ENCODE data around the gene ENPP4. TPM values are rescaled to one million over a fixed set of nuclear protein-coding genes. Genes with fewer than 3 reads are reported as not detected.
"Not testable (repeated sequence)": the region's sequence is repeated elsewhere in the genome, so short reads cannot be mapped to it uniquely, and the experiment has no call there.

ENPP4 gene
- total and polyA plus RNA-seq, 2 of the 4 experiments (the other 2 are of a cell fraction) = under 0.01 to 0.03 TPM

DNA sequence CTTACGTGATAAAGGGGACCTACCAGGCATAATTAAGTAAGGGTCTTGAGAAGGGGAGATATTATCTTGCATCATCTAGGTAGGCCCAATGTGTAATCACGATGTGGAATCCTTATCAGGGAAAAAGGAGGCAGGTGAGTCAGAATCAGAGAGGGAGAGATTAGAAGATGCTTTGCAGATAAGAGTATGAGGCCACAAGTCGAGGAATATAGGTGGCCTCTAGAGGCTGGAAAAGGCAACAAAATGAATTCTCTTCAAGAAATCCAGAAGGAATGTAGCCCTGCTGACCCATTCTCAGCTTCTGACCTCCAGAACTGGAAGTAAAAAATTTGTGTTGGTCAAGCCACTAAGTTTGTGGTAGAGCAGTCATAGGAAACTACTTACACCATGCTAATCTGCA, 11.0 kb upstream of the ENPP4 start:
- Histone ChIP-seq H2AFZ (replicated peaks; ENCODE audit: low read length, poor library complexity) (no peak overlapping the region), H2BK5ac (ENCODE audit: low read depth, low read length, poor library complexity, severe bottlenecking) (no peak overlapping the region), H3K4me2 (ENCODE audit: low read depth, low read length) (no peak overlapping the region), H3K14ac (replicated peaks; ENCODE audit: low read depth, low read length) (no peak overlapping the region), H3K4me3 (ENCODE audit: insufficient read depth, low read depth, low read length) (no peak overlapping the region), H2AK9ac (replicated peaks; ENCODE audit: low read depth, low read length, poor library complexity) (no peak overlapping the region), H2BK20ac (ENCODE audit: low read depth, low read length) (no peak overlapping the region), H3K4me1 (ENCODE audit: control insufficient read depth, insufficient read depth, low read length) (no peaks in the 10 kb centered on the region), H2BK120ac (ENCODE audit: low read depth, low read length) (no peak overlapping the region), H3K23ac (ENCODE audit: low read depth, low read length) (no peak overlapping the region), H2AK5ac (ENCODE audit: low read depth, low read length) (no peak overlapping the region), H3K56ac (ENCODE audit: extremely low read depth, insufficient read depth, low read length) (no peak overlapping the region), H3K27ac (ENCODE audit: insufficient read depth, low read length) (no peak overlapping the region), H3K9me3 (ENCODE audit: control insufficient read depth, insufficient read depth, low read length) (no peaks in the 10 kb centered on the region), H2BK15ac (ENCODE audit: low read depth, low read length) (no peak overlapping the region), H3K9ac (ENCODE audit: low read depth, low read length) (no peak overlapping the region), H4K5ac (ENCODE audit: low read depth, low read length) (no peak overlapping the region), H4K20me1 (ENCODE audit: insufficient read depth, low read length) (no peaks in the 10 kb centered on the region), H4K8ac (ENCODE audit: low read depth in 2 of 2, low read length in 2 of 2) (no peak overlapping the region), H3K18ac (ENCODE audit: low read depth, low read length) (no peak overlapping the region), H3K27me3 (ENCODE audit: control insufficient read depth, insufficient read depth, low read length) (no peaks in the 10 kb centered on the region), H3K36me3 (ENCODE audit: control insufficient read depth, insufficient read depth, low read length) (no peaks in the 10 kb centered on the region), H4K91ac (ENCODE audit: insufficient read depth, low read depth, low read length) (no peak overlapping the region), H3K4ac (ENCODE audit: low read depth, low read length) (no peak overlapping the region), H3K9me1 (ENCODE audit: insufficient read depth, low read length) (no peaks in the 10 kb centered on the region), H3K79me1 (ENCODE audit: low read depth in 1 of 2, low read length in 2 of 2) (no peaks in the 10 kb centered on the region)
- in situ Hi-C loops (cut with MboI; ENCODE audit: low sequenced_read_pairs) = no loop called here
- DNase-seq = no peak
- no TSS peak for BruUV-seq (replicated peaks)
- CTCF ChIA-PET = no interaction called here
- intact Hi-C loops (cut with micrococcal nuclease) = no loop called here
- no peak for ATAC-seq (ENCODE audit: low read depth)
- POLR2A ChIA-PET (ENCODE audit: unreplicated experiment) = no interaction called here
- dilution Hi-C loops (cut with HindIII; ENCODE audit: low sequenced_read_pairs, unreplicated experiment) = no loop called here
- no peak for TF ChIP-seq POLR2A (IDR thresholded peaks at IDR 0.05; ENCODE audit: low read depth, low read length)
- no peak for TF ChIP-seq RCOR1 (IDR thresholded peaks at IDR 0.05; ENCODE audit: insufficient replicate concordance, low read length)
- TF ChIP-seq SMC3 (IDR thresholded peaks at IDR 0.05; ENCODE audit: low read depth, low read length) = no peak
- WGBS, 2 experiments (ENCODE audit: extremely low coverage in 2 of 2, insufficient read length in 1 of 2) = 0% methylated on average over 1 of the region's 3 CpGs; no CpG with 5 or more reads in 1 of the 2 experiments

DNA sequence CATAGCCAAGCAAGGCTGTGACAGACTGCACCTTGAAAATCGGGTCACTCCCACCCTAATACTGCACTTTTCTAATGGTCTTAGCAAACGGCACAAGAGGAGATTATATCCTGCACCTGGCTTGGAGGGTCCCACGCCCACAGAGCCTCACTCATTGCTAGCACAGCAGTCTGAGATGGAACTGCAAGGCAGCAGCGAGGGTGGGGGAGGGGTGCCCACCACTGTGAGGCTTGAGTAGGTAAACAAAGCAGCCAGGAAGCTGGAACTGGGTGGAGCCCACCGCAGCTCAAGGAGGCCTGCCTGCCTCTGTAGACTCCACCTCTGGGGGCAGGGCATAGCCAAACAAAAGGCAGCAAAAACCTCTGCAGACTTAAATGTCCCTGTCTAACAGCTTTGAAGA, 10.1 kb upstream of the ENPP4 start:
- POLR2A ChIA-PET (ENCODE audit: unreplicated experiment); H4K8ac ChIP-seq (ENCODE audit: low read depth in 2 of 2, low read length in 2 of 2); H2AK5ac ChIP-seq (ENCODE audit: low read depth, low read length); H4K91ac ChIP-seq (ENCODE audit: insufficient read depth, low read depth, low read length); H3K79me1 ChIP-seq (ENCODE audit: low read depth in 1 of 2, low read length in 2 of 2); H3K4me1 ChIP-seq (ENCODE audit: control insufficient read depth, insufficient read depth, low read length); H3K23ac ChIP-seq (ENCODE audit: low read depth, low read length); intact Hi-C loops (cut with micrococcal nuclease); H2BK120ac ChIP-seq (ENCODE audit: low read depth, low read length); ATAC-seq (ENCODE audit: low read depth); H2AFZ ChIP-seq (replicated peaks; ENCODE audit: low read length, poor library complexity); H3K4ac ChIP-seq (ENCODE audit: low read depth, low read length); DNase-seq; H3K36me3 ChIP-seq (ENCODE audit: control insufficient read depth, insufficient read depth, low read length); H3K4me3 ChIP-seq (ENCODE audit: insufficient read depth, low read depth, low read length); H3K27me3 ChIP-seq (ENCODE audit: control insufficient read depth, insufficient read depth, low read length); H3K27ac ChIP-seq (ENCODE audit: insufficient read depth, low read length); H3K56ac ChIP-seq (ENCODE audit: extremely low read depth, insufficient read depth, low read length); H3K9me3 ChIP-seq (ENCODE audit: control insufficient read depth, insufficient read depth, low read length); dilution Hi-C loops (cut with HindIII; ENCODE audit: low sequenced_read_pairs, unreplicated experiment); CTCF ChIA-PET; H3K18ac ChIP-seq (ENCODE audit: low read depth, low read length); H3K4me2 ChIP-seq (ENCODE audit: low read depth, low read length); H2BK20ac ChIP-seq (ENCODE audit: low read depth, low read length); H2BK15ac ChIP-seq (ENCODE audit: low read depth, low read length); BruUV-seq (replicated peaks); H4K5ac ChIP-seq (ENCODE audit: low read depth, low read length); H2AK9ac ChIP-seq (replicated peaks; ENCODE audit: low read depth, low read length, poor library complexity); H3K14ac ChIP-seq (replicated peaks; ENCODE audit: low read depth, low read length); H3K9me1 ChIP-seq (ENCODE audit: insufficient read depth, low read length); H3K9ac ChIP-seq (ENCODE audit: low read depth, low read length); in situ Hi-C loops (cut with MboI; ENCODE audit: low sequenced_read_pairs); H4K20me1 ChIP-seq (ENCODE audit: insufficient read depth, low read length); H2BK5ac ChIP-seq (ENCODE audit: low read depth, low read length, poor library complexity, severe bottlenecking): not testable (repeated sequence)
- no CpG with 5 or more reads among the region's 5 CpGs for WGBS, 2 experiments (ENCODE audit: extremely low coverage in 2 of 2, insufficient read length in 1 of 2)

All from IMR-90 (cell line).